ENCODE results near the gene LCP2. TPM values are rescaled to one million over a fixed set of nuclear protein-coding genes. Genes with fewer than 3 reads are reported as not detected.

Gene LCP2
- total and polyA plus RNA-seq, 2 donors (not counting 3 experiments of a cell fraction or from before 2014, with no cell fraction given): not detected

GRCh38 chr5:170312666-170313065 lies 15.1 kb upstream of the LCP2 start:
- no peak overlapping the region for H2AFZ ChIP-seq (ENCODE audit: low read depth, low read length)
- H3K4me1 ChIP-seq (ENCODE audit: control insufficient read depth, extremely low read depth, insufficient read depth, low read length): peaks cover 3% of the 10 kb centered on the region
- no peak for FAIRE-seq
- H4K20me1 ChIP-seq (replicated peaks; ENCODE audit: control insufficient read depth, extremely low read depth, insufficient read depth, low read length): no peaks in the 10 kb centered on the region
- TF ChIP-seq GATA2 (IDR thresholded peaks at IDR 0.05; ENCODE audit: insufficient read depth, insufficient read length, low read depth, low read length): no peak
- TF ChIP-seq JUN (IDR thresholded peaks at IDR 0.05; ENCODE audit: borderline replicate concordance, insufficient read depth, insufficient read length, low read depth): no peak
- no peak for TF ChIP-seq MAX (IDR thresholded peaks at IDR 0.05; ENCODE audit: insufficient read depth, insufficient read length)
- no peak for TF ChIP-seq POLR2AphosphoS5 (IDR thresholded peaks at IDR 0.05; ENCODE audit: insufficient read depth, low read depth, low read length)
- TF ChIP-seq FOS (IDR thresholded peaks at IDR 0.05; ENCODE audit: borderline replicate concordance, insufficient read depth, low read length): no peak
- no peak for TF ChIP-seq MYC (IDR thresholded peaks at IDR 0.05; ENCODE audit: low read depth, low read length)
- TF ChIP-seq POLR2A (IDR thresholded peaks at IDR 0.05; ENCODE audit: low read depth, low read length): no peak
- no peak for TF ChIP-seq CTCF (IDR thresholded peaks at IDR 0.05; ENCODE audit: extremely low read depth in 1 of 2, insufficient read depth in 1 of 2, low read depth in 1 of 2, low read length in 2 of 2)
- TF ChIP-seq EZH2 (IDR thresholded peaks at IDR 0.05; ENCODE audit: borderline replicate concordance, low read depth, low read length, severe bottlenecking): no peak
- H3K9me1 ChIP-seq (replicated peaks; ENCODE audit: control insufficient read depth, extremely low read depth, insufficient read depth, low read length): no peaks in the 10 kb centered on the region
- no peaks in the 10 kb centered on the region for H3K79me2 ChIP-seq (ENCODE audit: control insufficient read depth, insufficient read depth, low read length)
- CTCF ChIA-PET: interaction anchor here (1.8 kb wide), 1 partner anchor 13 kb away, joined by 6 read pairs; no protein-coding TSS in a partner anchor
- H3K4me2 ChIP-seq (ENCODE audit: insufficient read depth, low read length): no peak overlapping the region
- no peaks in the 10 kb centered on the region for H3K9me3 ChIP-seq (replicated peaks; ENCODE audit: control insufficient read depth, insufficient read depth, low read length)
- intact Hi-C loops (cut with micrococcal nuclease) (no loop called here), dilution Hi-C loops (cut with MboI; ENCODE audit: extremely low pct_ligation_motif_present, low sequenced_read_pairs) (no loop called here)
- no peaks in the 10 kb centered on the region for H3K36me3 ChIP-seq (ENCODE audit: control insufficient read depth in 2 of 2, extremely low read depth in 1 of 2, insufficient read depth in 2 of 2, low read length in 2 of 2)
- no TSS peak for BruUV-seq (replicated peaks)
- POLR2A ChIA-PET: no interaction called here
- peaks cover 0 to 3% of the 10 kb centered on the region in 2 experiments for H3K27me3 ChIP-seq (ENCODE audit: control insufficient read depth in 2 of 2, insufficient read depth in 2 of 2, low read length in 2 of 2)
- no peak overlapping the region for H3K9ac ChIP-seq (replicated peaks; ENCODE audit: extremely low read depth, insufficient read depth, low read length)
- no peak overlapping the region for H3K27ac ChIP-seq (ENCODE audit: insufficient read depth, low read depth, low read length)
- no peak overlapping the region for H3K4me3 ChIP-seq (replicated peaks in 1 of 3; ENCODE audit: insufficient read depth in 1 of 3, low read depth in 1 of 3, low read length in 3 of 3)
- peak; percentile 8 for DNase-seq (ENCODE audit: low read depth, low spot score)

All from endothelial cell of umbilical vein (primary cell).